Keratinocyte (primary cell): ENCODE data around the gene C17orf75. TPM values are rescaled to one million over a fixed set of nuclear protein-coding genes. Genes with fewer than 3 reads are reported as not detected.

Experiments
- DNase-seq: peaks from one replicate; pipeline ENCODE4 v3.0.0-alpha.2; 2011; ENCODE audit warnings: low read depth, missing footprints, low spot score
- FAIRE-seq: peaks from 2 replicates; lab custom pipeline; 2011; peaks lifted over from hg19 to GRCh38; lab: Jason Lieb, UNC
- H2AFZ ChIP-seq: 2 replicates; pipeline ENCODE4 v1.6.0; 2012; ENCODE audit warnings: low read length, control low read depth, inconsistent platforms; ENCODE audit not compliant: control insufficient read depth
- H3K27ac ChIP-seq: 2 replicates; pipeline ENCODE4 v1.5.1; 2011; ENCODE audit warnings: low read length; ENCODE audit not compliant: control insufficient read depth, insufficient read depth
- H3K27me3 ChIP-seq: 3 replicates; pipeline ENCODE4 v1.6.0; 2011; ENCODE audit warnings: low read length; ENCODE audit not compliant: control insufficient read depth, insufficient read depth; ENCODE audit errors: extremely low read depth
- H3K36me3 ChIP-seq, 2 experiments: 2 replicates in 1 of 2; 3 replicates in 1 of 2; pipeline ENCODE4 v1.5.1; 2011; ENCODE audit warnings: low read length in 2 of 2, mild to moderate bottlenecking in 1 of 2; ENCODE audit not compliant: control insufficient read depth in 2 of 2, insufficient read depth in 2 of 2; ENCODE audit errors: extremely low read depth in 1 of 2
- H3K4me1 ChIP-seq: 3 replicates; pipeline ENCODE4 v1.5.1; 2011; ENCODE audit warnings: low read length; ENCODE audit not compliant: control insufficient read depth, insufficient read depth; ENCODE audit errors: extremely low read depth
- H3K4me2 ChIP-seq: 3 replicates; pipeline ENCODE4 v1.6.0; 2011; ENCODE audit warnings: low read depth, low read length; ENCODE audit not compliant: control insufficient read depth, insufficient read depth; ENCODE audit errors: extremely low read depth
- H3K4me3 ChIP-seq, 3 experiments: fragments of 200-600 bp in 1 of 3; sonication (generic) in 1 of 3; 2 replicates in 2 of 3; 3 replicates in 1 of 3; pipeline ENCODE4 v1.5.1; 2011 to 2016; ENCODE audit warnings: low read length in 3 of 3, mild to moderate bottlenecking in 3 of 3, control low read depth in 2 of 3, inconsistent platforms in 1 of 3, low read depth in 1 of 3, mixed read lengths in 1 of 3, mixed run types in 1 of 3, moderate library complexity in 1 of 3; ENCODE audit not compliant: control insufficient read depth in 2 of 3, insufficient read depth in 2 of 3; ENCODE audit errors: extremely low read depth in 1 of 3
- H3K79me2 ChIP-seq: 2 replicates; pipeline ENCODE4 v1.6.0; 2012; ENCODE audit warnings: low read length; ENCODE audit not compliant: control insufficient read depth, insufficient read depth
- H3K9ac ChIP-seq: 3 replicates; pipeline ENCODE4 v1.6.0; 2011; ENCODE audit warnings: low read length; ENCODE audit not compliant: control insufficient read depth, insufficient read depth; ENCODE audit errors: extremely low read depth
- H3K9me1 ChIP-seq: 3 replicates; pipeline ENCODE4 v1.6.0; 2011; ENCODE audit warnings: low read length; ENCODE audit not compliant: control insufficient read depth, insufficient read depth; ENCODE audit errors: extremely low read depth
- H3K9me3 ChIP-seq: 2 replicates; pipeline ENCODE4 v1.5.1; 2012; ENCODE audit warnings: low read depth, low read length; ENCODE audit not compliant: control insufficient read depth
- H4K20me1 ChIP-seq: 3 replicates; pipeline ENCODE4 v1.6.0; 2011; ENCODE audit warnings: low read length; ENCODE audit not compliant: control insufficient read depth, insufficient read depth; ENCODE audit errors: extremely low read depth
- EZH2 ChIP-seq: IDR thresholded peaks from one replicate; pipeline ENCODE4 v1.6.1; 2012; ENCODE audit warnings: inconsistent platforms, mild to moderate bottlenecking, low read length, moderate library complexity
- dilution Hi-C: fragments of 300-500 bp; cut with MboI; formaldehyde crosslinking; loops from one replicate; pipeline ENCODE4 v1.7.0; 2020; ENCODE audit warnings: low sequenced_read_pairs; ENCODE audit not compliant: extremely low pct_ligation_motif_present
- polyA plus RNA-seq, 5 experiments: library from polyadenylated mRNA; depleted of rRNA in 3 of 5; stranded (reverse) in 3 of 5; stranded (forward) in 1 of 5; unstranded in 1 of 5; fragments of >200 nt; gene quantifications; 1 replicate in 1 of 5; 2 replicates in 3 of 5; 3 replicates in 1 of 5; pipeline versions ENCODE4 v1.2.1 to v1.2.3, GENCODE V29; 2011 to 2012; ENCODE audit warnings: missing spikeins in 2 of 5, low read depth in 1 of 5, low replicate concordance in 1 of 5
- TF ChIP-seq, protein P1 (sequence below), 3 experiments: IDR thresholded peaks in 1 of 3; conservative IDR thresholded peaks in 1 of 3; optimal IDR thresholded peaks in 1 of 3; 2 replicates in 2 of 3; 3 replicates in 1 of 3; pipeline versions ENCODE3 to v1.5.1; 2011; ENCODE audit warnings: low read length in 3 of 3, mild to moderate bottlenecking in 3 of 3, moderate library complexity in 2 of 3, control low read depth in 1 of 3, inconsistent platforms in 1 of 3; ENCODE audit not compliant: insufficient read depth in 2 of 3; ENCODE audit errors: extremely low read depth in 1 of 3

C17orf75 gene
- polyA plus RNA-seq, 1 donor (not counting 4 experiments of a cell fraction or from before 2014, with no cell fraction given) = 18.7 TPM

DNA sequence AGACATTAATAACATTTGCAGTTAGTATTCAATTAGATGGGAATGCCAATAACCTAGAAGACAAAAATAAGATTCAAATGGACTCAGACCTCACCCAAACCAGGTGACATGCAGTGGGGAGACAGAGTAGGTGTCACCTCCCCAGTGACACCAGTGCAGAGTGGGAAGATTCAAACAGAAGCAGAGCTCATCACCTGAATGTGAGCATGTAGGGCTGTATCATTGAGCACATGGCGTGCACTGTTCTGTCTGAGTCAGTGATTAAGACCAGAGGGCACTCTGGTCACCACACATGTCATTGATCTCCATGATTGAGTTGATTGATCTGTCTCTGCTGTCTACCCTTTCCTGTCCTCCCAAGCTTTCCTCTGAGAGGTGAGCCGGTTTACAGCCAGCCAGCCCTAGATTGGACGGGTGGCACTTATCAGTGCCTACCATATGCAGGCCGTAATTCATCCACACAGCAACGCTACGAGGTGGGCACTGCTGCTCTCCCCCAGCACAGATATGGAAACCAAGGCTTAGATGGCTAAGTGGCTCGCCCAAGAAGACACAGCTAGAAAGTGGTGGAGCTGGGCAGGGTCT, 42.3 kb downstream of the C17orf75 start:
- Histone ChIP-seq H3K4me3 (no peak overlapping the region), H4K20me1 (no peaks in the 10 kb centered on the region), H3K27me3 (peaks cover 4% of the 10 kb centered on the region), H3K36me3 (no peaks in the 10 kb centered on the region), H3K4me1 (no peaks in the 10 kb centered on the region), H3K27ac (no peak overlapping the region), H3K4me2 (no peak overlapping the region), H3K9ac (no peak overlapping the region), H2AFZ (no peak overlapping the region), H3K9me3 (no peaks in the 10 kb centered on the region), H3K79me2 (no peaks in the 10 kb centered on the region), H3K9me1 (no peaks in the 10 kb centered on the region)
- FAIRE-seq (no peak), DNase-seq (no peak)
- TF ChIP-seq, protein P1, sequence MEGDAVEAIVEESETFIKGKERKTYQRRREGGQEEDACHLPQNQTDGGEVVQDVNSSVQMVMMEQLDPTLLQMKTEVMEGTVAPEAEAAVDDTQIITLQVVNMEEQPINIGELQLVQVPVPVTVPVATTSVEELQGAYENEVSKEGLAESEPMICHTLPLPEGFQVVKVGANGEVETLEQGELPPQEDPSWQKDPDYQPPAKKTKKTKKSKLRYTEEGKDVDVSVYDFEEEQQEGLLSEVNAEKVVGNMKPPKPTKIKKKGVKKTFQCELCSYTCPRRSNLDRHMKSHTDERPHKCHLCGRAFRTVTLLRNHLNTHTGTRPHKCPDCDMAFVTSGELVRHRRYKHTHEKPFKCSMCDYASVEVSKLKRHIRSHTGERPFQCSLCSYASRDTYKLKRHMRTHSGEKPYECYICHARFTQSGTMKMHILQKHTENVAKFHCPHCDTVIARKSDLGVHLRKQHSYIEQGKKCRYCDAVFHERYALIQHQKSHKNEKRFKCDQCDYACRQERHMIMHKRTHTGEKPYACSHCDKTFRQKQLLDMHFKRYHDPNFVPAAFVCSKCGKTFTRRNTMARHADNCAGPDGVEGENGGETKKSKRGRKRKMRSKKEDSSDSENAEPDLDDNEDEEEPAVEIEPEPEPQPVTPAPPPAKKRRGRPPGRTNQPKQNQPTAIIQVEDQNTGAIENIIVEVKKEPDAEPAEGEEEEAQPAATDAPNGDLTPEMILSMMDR (optimal IDR thresholded peaks at IDR 0.05 in 1 of 3, IDR thresholded peaks at IDR 0.05 in 1 of 3, conservative IDR thresholded peaks at IDR 0.05 in 1 of 3; ENCODE audit: extremely low read depth in 1 of 3, insufficient read depth in 2 of 3, low read length in 3 of 3) = no peak
- TF ChIP-seq EZH2 = no peak
- dilution Hi-C loops = no loop called here

DNA sequence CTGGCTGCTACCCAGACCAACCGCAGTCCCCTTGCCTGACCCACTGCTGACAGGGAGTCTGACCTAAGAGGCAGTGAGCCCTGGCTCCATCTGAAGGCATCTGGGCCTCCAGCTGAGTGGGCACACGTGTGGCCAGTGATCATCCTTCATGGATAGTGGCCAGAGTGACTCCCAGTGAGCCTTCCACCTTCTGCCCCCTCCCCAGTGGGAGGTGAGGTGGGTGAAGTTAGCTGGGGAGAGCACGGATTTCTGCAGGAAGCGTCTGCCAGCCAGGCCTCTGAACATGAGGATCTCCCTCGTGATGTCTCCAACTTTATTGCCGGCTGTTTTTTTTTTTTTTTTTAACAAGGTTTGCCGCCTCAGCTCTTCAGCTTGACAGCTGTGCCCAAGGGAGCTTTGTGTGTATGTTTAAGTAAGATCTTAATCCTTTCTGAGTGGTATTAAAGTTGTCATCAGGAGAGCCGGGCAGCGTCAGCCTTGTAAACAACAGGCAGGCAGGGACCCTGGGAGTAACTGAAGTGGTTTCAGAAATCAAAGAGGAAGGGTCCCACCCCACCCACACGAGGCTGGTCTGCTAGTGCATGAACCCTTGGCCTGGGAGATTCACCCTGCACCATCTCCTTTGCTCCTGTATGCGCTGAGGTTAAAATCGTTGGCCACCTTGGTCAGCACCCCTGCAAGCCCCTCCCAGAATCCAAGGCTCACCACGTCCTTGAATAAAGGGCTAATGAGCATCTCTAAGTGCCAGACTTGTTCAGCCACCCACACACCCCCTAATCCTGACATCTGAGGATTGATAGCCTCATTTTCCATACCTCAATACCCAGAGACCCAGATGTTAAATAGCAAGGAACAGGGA, 43.0 kb downstream of the C17orf75 start:
- H3K27me3 ChIP-seq = peaks cover 4% of the 10 kb centered on the region
- no peaks in the 10 kb centered on the region for H3K9me1 ChIP-seq
- H3K4me1 ChIP-seq = no peaks in the 10 kb centered on the region
- DNase-seq (no peak), FAIRE-seq (no peak)
- no peaks in the 10 kb centered on the region for H3K36me3 ChIP-seq
- H3K9ac ChIP-seq = no peak overlapping the region
- no peak overlapping the region for H3K4me3 ChIP-seq
- TF ChIP-seq, protein P1 (optimal IDR thresholded peaks at IDR 0.05 in 1 of 3, IDR thresholded peaks at IDR 0.05 in 1 of 3, conservative IDR thresholded peaks at IDR 0.05 in 1 of 3; ENCODE audit: extremely low read depth in 1 of 3, insufficient read depth in 2 of 3, low read length in 3 of 3) = no peak
- no peak overlapping the region for H3K27ac ChIP-seq
- no peaks in the 10 kb centered on the region for H4K20me1 ChIP-seq
- no peak overlapping the region for H2AFZ ChIP-seq
- H3K4me2 ChIP-seq = no peak overlapping the region
- H3K9me3 ChIP-seq = no peaks in the 10 kb centered on the region
- dilution Hi-C loops = no loop called here
- H3K79me2 ChIP-seq = no peaks in the 10 kb centered on the region
